Measurements from ENCODE around the gene TOM1. TPM values are rescaled to one million over a fixed set of nuclear protein-coding genes. Genes with fewer than 3 reads are reported as not detected.

TOM1 gene
- total RNA-seq, 2 experiments from 2014 or later = 22.7 to 30.6 TPM

GRCh38 chr22:35308480-35309021 lies 8.9 kb downstream of the TOM1 start:
- peak overlapping the region; percentile 48 for H3K4me2 ChIP-seq (ENCODE audit: low read length)
- H2AFZ ChIP-seq (ENCODE audit: low read length) = no peak overlapping the region
- intact Hi-C loops (cut with micrococcal nuclease; ENCODE audit: unreplicated experiment) = loop anchor here (2.0 to 5.0 kb wide), 3 partner anchors 34 to 104 kb away; no protein-coding TSS in a partner anchor
- no TSS peak for BruUV-seq (replicated peaks)
- no peak for TF ChIP-seq CTCF (conservative IDR thresholded peaks at IDR 0.05; ENCODE audit: low read length)
- no peak for TF ChIP-seq EZH2phosphoT487 (IDR thresholded peaks at IDR 0.05; ENCODE audit: borderline replicate concordance, low read depth, low read length)
- H4K20me1 ChIP-seq (ENCODE audit: insufficient read depth, low read length) = no peaks in the 10 kb centered on the region
- H3K4me1 ChIP-seq (ENCODE audit: insufficient read depth, low read length, poor library complexity, severe bottlenecking) = peaks cover 55% of the 10 kb centered on the region
- H3K4me3 ChIP-seq (ENCODE audit: low read depth, low read length, poor library complexity, severe bottlenecking) = no peak overlapping the region
- CTCF ChIA-PET (ENCODE audit: unreplicated experiment) = no interaction called here
- no peaks in the 10 kb centered on the region for H3K79me2 ChIP-seq (ENCODE audit: insufficient read depth, low read depth, low read length)
- no peaks in the 10 kb centered on the region for H3K9me2 ChIP-seq (ENCODE audit: insufficient read depth, low read length)
- peak; percentile 36 for DNase-seq (ENCODE audit: low spot score)
- no peaks in the 10 kb centered on the region for H3K36me3 ChIP-seq (ENCODE audit: insufficient read depth, low read length)
- H3K9me3 ChIP-seq (ENCODE audit: low read length) = no peaks in the 10 kb centered on the region
- POLR2A ChIA-PET = no interaction called here
- H3K27ac ChIP-seq (ENCODE audit: low read depth, low read length, poor library complexity, severe bottlenecking) = peak overlapping the region; percentile 14

- H3K9me2 ChIP-seq (ENCODE audit: insufficient read depth, low read length) = no peaks in the 10 kb centered on the region
Observed at GRCh38 chr22:35310556-35311550, 11.2 kb downstream of the TOM1 start.

More at GRCh38 chr22:35310556-35311550, 11.2 kb downstream of the TOM1 start:
- no peak overlapping the region for H3K27ac ChIP-seq (ENCODE audit: low read depth, low read length, poor library complexity, severe bottlenecking)
- H3K36me3 ChIP-seq (ENCODE audit: insufficient read depth, low read length) = no peaks in the 10 kb centered on the region
- BruUV-seq (replicated peaks) = no TSS peak
- ChIA-PET CTCF (ENCODE audit: unreplicated experiment) (no interaction called here), POLR2A (interaction anchor here (0.6 to 0.7 kb wide), 3 partner anchors 13 to 1794 kb away, joined by 4 to 6 read pairs (median 5); no protein-coding TSS in a partner anchor)
- no peak for DNase-seq (ENCODE audit: low spot score)
- no peak overlapping the region for H2AFZ ChIP-seq (ENCODE audit: low read length)
- no peaks in the 10 kb centered on the region for H3K79me2 ChIP-seq (ENCODE audit: insufficient read depth, low read depth, low read length)
- no peaks in the 10 kb centered on the region for H4K20me1 ChIP-seq (ENCODE audit: insufficient read depth, low read length)
- peak overlapping the region; percentile 25; the same call in 1 of the 2 replicates for H3K4me2 ChIP-seq (ENCODE audit: low read length)
- no peaks in the 10 kb centered on the region for H3K9me3 ChIP-seq (ENCODE audit: low read length)
- intact Hi-C loops (cut with micrococcal nuclease; ENCODE audit: unreplicated experiment) = no loop called here
- TF ChIP-seq CTCF (conservative IDR thresholded peaks at IDR 0.05; ENCODE audit: low read length) = no peak
- no peak for TF ChIP-seq EZH2phosphoT487 (IDR thresholded peaks at IDR 0.05; ENCODE audit: borderline replicate concordance, low read depth, low read length)
- peaks cover 51% of the 10 kb centered on the region for H3K4me1 ChIP-seq (ENCODE audit: insufficient read depth, low read length, poor library complexity, severe bottlenecking)
- no peak overlapping the region for H3K4me3 ChIP-seq (ENCODE audit: low read depth, low read length, poor library complexity, severe bottlenecking)

Measured in OCI-LY7 (cell line).